ENCODE results near the gene EPB42.

GRCh38 chr15:43214169-43214568, 6.6 kb downstream of the EPB42 start:
- TF ChIP-seq, protein P1, sequence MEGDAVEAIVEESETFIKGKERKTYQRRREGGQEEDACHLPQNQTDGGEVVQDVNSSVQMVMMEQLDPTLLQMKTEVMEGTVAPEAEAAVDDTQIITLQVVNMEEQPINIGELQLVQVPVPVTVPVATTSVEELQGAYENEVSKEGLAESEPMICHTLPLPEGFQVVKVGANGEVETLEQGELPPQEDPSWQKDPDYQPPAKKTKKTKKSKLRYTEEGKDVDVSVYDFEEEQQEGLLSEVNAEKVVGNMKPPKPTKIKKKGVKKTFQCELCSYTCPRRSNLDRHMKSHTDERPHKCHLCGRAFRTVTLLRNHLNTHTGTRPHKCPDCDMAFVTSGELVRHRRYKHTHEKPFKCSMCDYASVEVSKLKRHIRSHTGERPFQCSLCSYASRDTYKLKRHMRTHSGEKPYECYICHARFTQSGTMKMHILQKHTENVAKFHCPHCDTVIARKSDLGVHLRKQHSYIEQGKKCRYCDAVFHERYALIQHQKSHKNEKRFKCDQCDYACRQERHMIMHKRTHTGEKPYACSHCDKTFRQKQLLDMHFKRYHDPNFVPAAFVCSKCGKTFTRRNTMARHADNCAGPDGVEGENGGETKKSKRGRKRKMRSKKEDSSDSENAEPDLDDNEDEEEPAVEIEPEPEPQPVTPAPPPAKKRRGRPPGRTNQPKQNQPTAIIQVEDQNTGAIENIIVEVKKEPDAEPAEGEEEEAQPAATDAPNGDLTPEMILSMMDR (IDR thresholded peaks at IDR 0.05; ENCODE audit: low read length), result no peak
- no peak for TF ChIP-seq EZH2 (IDR thresholded peaks at IDR 0.05; ENCODE audit: borderline replicate concordance, low read length)
